ENCODE data around the gene PLPP2.
"Not testable (repeated sequence)": the region's sequence is repeated elsewhere in the genome, so short reads cannot be mapped to it uniquely, and the experiment has no call there.

Gene PLPP2

GRCh38 chr19:271856-272255 is 19.3 kb downstream of the PLPP2 start:
- DNase-seq (ENCODE audit: low read depth in 2 of 2), result no peak

- DNase-seq (ENCODE audit: low read depth in 2 of 2), result not testable (repeated sequence)
Measured at GRCh38 chr19:270766-271318, 20.4 kb downstream of the PLPP2 start.

- DNase-seq (ENCODE audit: low read depth in 2 of 2), result no peak
Measured at GRCh38 chr19:269241-269640, 22.0 kb downstream of the PLPP2 start.

GRCh38 chr19:262125-262524 is 29.1 kb downstream of the PLPP2 start:
- no peak for DNase-seq (ENCODE audit: low read depth in 2 of 2)

- not testable (repeated sequence) for DNase-seq (ENCODE audit: low read depth in 2 of 2)
Measured at GRCh38 chr19:256804-257203, 34.4 kb downstream of the PLPP2 start.

GRCh38 chr19:252421-253186 is 38.6 kb downstream of the PLPP2 start:
- not testable (repeated sequence) for DNase-seq (ENCODE audit: low read depth in 2 of 2)

GRCh38 chr19:246551-246950 is 44.7 kb downstream of the PLPP2 start:
- peak in 1 of 2 experiments; percentile 16 for DNase-seq (ENCODE audit: low read depth in 2 of 2)

- not testable (repeated sequence) for DNase-seq (ENCODE audit: low read depth in 2 of 2)
Measured at GRCh38 chr19:245900-246299, 45.3 kb downstream of the PLPP2 start.

- no peak for DNase-seq (ENCODE audit: low read depth in 2 of 2)
Measured at GRCh38 chr19:245457-245856, 45.7 kb downstream of the PLPP2 start.

Data from stimulated activated CD4-positive, alpha-beta T cell treated with anti-CD3 and anti-CD28 coated beads, Interleukin-12 subunit alpha, Interleukin-12 subunit beta, amount 100 ng/mL, for 24 hours (primary cell).